ENCODE data around the gene GFRA1. TPM values are rescaled to one million over a fixed set of nuclear protein-coding genes. Genes with fewer than 3 reads are reported as not detected.
"Not testable (repeated sequence)": the region's sequence is repeated elsewhere in the genome, so short reads cannot be mapped to it uniquely, and the experiment has no call there.

GFRA1 gene
- total RNA-seq, 1 experiment from 2014 or later: not detected

GRCh38 chr10:116043861-116044260 is 229.1 kb downstream of the GFRA1 start:
- DNase-seq (ENCODE audit: low read depth): no peak

GRCh38 chr10:116043304-116043703 is 229.7 kb downstream of the GFRA1 start:
- DNase-seq (ENCODE audit: low read depth): no peak

- no peak for DNase-seq (ENCODE audit: low read depth)
These were observed 231.1 kb downstream of the GFRA1 start for GRCh38 chr10:116041948-116042347.

- DNase-seq (ENCODE audit: low read depth): no peak
These were observed 233.4 kb downstream of the GFRA1 start for GRCh38 chr10:116039612-116040011.

- no peak for DNase-seq (ENCODE audit: low read depth)
These were observed 234.7 kb downstream of the GFRA1 start for GRCh38 chr10:116038259-116038658.

- not testable (repeated sequence) for DNase-seq (ENCODE audit: low read depth)
These were observed 237.6 kb downstream of the GFRA1 start for GRCh38 chr10:116035406-116035805.

- DNase-seq (ENCODE audit: low read depth): no peak
These were observed 242.4 kb downstream of the GFRA1 start for GRCh38 chr10:116030576-116030975.

GRCh38 chr10:116029826-116030225 is 243.2 kb downstream of the GFRA1 start:
- no peak for DNase-seq (ENCODE audit: low read depth)

- no peak for DNase-seq (ENCODE audit: low read depth)
These were observed 245.7 kb downstream of the GFRA1 start for GRCh38 chr10:116027355-116027754.

GRCh38 chr10:116026725-116027124 is 246.3 kb downstream of the GFRA1 start:
- no peak for DNase-seq (ENCODE audit: low read depth)

GRCh38 chr10:116026315-116026714 is 246.7 kb downstream of the GFRA1 start:
- DNase-seq (ENCODE audit: low read depth): no peak

GRCh38 chr10:116024271-116024878 is 248.6 kb downstream of the GFRA1 start:
- no peak for DNase-seq (ENCODE audit: low read depth)

- DNase-seq (ENCODE audit: low read depth): no peak
These were observed 255.6 kb downstream of the GFRA1 start for GRCh38 chr10:116017405-116017804.

- DNase-seq (ENCODE audit: low read depth): no peak
These were observed 257.2 kb downstream of the GFRA1 start for GRCh38 chr10:116015583-116016333.

GRCh38 chr10:116014871-116015582 is 258.0 kb downstream of the GFRA1 start:
- no peak for DNase-seq (ENCODE audit: low read depth)

- DNase-seq (ENCODE audit: low read depth): no peak
These were observed 258.7 kb downstream of the GFRA1 start for GRCh38 chr10:116014326-116014725.

- no peak for DNase-seq (ENCODE audit: low read depth)
These were observed 261.1 kb downstream of the GFRA1 start for GRCh38 chr10:116011929-116012328.

GRCh38 chr10:116007256-116007891 is 265.6 kb downstream of the GFRA1 start:
- DNase-seq (ENCODE audit: low read depth): no peak
